Activated CD4-positive, alpha-beta T cell treated with anti-CD3 and anti-CD28 coated beads, Interleukin-2, Interleukin-4, amounts not matched to agents 100 ng/mL and 50 ng/mL, durations not matched to agents 16 hours and 8 hours (primary cell): ENCODE data around the gene CYP26C1.
A peak's percentile ranks its signal among the peaks of the same experiment; 100 is the strongest.

Experiments
- DNase-seq: peaks from one replicate; pipeline ENCODE4 v3.0.0-alpha.2; 2020; ENCODE audit warnings: low spot score

Gene CYP26C1

DNA sequence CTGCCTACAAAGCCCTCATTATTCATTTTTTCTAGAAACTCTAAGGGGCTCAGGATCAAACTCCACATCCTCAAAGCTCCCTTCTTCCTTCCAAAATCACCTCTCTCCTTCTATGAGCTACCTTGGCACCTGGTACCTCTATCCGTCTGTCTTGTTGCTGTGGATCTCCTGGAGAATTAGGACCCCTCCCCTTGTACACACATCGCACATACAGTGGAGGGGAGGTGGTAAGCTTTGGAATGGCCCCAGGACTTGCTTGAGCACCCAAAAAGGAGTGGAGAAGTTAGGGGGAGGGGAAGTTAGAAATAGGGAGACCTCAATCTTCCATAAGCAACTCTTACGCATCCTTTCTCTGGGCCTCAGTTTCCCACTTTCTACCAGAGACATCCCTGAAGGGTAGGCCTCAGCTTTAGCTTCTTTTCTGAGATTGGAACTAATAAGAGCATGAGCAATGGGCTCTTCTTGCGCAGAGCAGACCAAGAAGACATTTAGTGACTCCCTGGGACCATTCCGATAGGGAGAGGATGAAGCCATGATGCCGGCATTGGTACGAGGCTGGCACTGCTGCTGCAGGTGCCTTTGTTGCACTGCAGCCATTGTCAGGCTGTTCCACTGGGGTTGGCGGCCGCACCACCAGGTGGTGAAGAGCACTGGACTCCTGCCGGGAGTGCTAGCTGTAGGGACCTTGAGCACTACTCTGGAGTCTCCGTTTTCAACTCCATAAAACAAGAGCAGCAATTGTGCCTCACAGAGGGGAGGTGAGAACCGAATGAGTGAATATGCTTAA lies 4.5 kb downstream of the CYP26C1 start:
- DNase-seq: no peak

DNA sequence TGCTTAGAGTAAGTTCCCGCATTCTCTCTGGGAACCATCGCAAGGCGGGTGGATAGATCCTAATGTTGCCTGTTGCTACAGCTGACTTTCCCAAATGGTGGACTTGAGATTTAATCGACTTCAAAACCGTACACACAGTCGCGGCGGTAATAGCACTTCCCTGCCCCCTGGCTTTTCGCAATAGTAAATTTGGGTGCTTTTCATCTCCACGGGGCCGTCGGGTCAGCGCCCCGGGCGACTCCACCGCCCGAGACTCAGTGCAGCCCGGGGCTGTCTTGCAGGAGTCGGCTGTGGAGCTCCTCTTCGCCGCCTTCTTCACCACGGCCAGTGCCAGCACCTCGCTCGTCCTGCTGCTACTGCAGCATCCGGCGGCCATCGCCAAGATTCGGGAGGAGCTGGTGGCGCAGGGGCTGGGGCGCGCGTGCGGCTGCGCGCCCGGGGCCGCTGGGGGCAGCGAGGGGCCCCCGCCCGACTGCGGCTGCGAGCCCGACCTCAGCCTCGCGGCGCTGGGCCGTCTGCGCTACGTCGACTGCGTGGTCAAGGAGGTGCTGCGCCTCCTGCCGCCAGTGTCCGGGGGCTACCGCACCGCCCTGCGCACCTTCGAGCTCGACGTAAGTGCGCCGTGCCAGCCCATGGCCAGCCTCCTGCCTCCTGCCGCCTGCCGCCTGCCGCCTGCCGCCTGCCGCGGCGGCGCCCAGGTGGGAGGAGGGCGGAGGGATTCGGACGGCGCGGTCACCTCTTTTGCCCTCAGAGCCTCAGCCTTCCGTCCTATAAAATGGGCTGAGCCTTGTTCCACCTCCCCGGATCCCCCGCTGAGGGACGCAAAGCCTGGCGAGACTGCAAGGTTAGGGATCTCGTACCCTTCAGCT lies 5.3 kb downstream of the CYP26C1 start:
- no peak for DNase-seq

DNA sequence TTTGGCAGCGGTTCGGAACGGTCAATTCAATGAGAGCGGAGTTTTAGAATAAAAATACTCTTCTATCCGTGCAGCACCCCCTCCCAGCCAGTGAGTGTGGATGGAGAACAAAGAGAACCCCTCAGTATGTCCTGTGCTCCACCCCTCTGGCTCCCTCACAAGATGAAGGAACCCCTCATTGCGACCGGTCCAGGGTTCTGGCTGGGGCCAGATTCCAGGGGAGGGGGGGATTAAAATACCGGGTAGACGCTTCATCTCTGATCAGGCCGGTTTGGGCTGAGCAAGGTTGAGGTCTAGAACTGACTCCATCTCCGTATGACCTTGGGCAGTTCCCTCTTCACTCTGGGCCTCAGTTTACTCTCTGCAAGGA lies 5.9 kb downstream of the CYP26C1 start:
- no peak for DNase-seq

DNA sequence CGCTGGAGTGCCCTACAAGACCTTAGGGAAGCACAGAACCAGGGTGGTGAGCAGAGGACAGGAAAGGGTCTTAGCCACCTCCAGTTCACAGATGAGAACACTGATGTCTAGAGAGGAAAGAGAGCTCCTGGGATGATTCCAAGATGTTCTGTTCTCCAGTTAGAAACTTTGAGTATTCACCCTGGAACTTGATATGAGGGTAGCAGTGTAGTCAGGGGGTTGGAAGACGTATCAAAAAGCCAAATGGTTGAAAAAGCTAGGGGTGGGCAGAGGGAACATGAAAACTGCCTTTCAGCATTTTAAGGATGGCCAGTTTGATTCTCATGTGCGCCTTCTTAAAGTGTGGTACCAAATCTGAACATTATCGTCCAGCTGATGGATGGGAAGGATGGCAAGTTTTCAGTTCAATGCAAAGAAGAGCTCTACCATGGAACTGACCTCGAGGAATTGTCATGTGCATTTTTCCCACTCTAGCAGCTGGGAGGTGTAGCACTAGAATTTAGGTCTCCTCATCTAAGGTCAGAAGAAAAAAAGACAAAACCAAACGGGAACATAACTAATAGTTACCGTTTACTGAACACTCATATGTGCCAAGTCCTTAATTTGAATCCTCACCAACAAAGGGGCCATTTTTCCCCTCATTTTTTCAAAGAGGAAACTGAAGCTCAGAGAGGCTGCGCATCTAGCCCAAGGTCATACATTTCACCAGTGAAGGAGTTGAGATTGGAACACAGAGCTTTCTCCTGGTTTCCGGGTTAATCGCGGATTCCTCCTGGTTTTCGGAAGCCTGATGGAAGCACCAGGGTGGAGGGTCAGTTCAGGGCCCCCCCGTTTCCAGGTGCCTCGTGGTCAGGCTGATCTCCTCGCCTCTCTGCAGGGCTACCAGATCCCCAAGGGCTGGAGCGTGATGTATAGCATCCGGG lies 7.1 kb downstream of the CYP26C1 start:
- no peak for DNase-seq

DNA sequence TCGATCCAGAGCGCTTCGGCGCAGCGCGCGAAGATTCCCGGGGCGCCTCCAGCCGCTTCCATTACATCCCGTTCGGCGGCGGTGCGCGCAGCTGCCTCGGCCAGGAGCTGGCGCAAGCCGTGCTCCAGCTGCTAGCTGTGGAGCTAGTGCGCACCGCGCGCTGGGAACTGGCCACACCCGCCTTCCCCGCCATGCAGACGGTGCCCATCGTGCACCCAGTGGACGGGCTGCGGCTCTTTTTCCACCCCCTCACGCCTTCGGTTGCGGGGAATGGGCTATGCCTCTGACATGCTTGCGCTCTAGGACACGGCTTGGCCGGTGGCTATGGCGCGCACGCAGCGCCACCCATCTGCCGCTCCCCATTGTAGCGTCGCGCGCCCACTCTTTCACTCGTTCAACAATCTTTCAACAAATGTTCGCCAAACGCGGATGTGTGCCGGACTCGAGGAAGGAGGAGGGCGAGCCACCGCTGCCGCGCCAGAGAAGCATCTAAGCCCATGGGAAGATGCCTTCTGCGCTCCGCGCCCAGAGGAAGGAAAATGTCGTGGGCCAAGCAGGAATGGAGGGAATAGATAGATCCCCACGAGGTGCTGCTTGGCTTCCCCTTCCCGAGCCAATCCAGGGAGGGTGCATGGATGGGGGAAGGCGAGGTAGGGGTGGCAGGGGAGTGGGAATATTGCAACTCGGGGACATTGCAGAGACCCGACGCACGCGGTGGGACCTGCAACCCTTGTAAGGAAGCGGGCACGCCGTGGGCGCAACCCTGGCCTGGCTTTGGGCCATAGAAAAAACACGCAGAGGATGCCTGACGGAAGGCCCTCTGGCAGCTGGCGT lies 8.0 kb downstream of the CYP26C1 start:
- no peak for DNase-seq

DNA sequence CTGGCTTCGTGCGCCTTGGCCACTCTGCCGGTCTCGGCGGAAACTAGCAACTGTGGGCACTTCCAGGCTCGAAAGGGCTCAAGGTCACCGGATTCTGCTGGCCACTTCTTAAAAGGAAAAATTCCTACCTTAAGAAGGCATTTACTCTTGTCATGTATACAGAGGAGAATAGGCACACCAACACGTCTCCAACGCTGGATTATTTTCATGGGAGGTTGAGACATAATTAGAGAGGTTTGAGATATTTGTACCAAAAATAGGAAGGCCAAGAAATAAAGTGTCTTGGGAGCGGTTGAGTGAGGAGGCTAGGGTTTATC lies 8.6 kb downstream of the CYP26C1 start:
- DNase-seq: no peak

DNA sequence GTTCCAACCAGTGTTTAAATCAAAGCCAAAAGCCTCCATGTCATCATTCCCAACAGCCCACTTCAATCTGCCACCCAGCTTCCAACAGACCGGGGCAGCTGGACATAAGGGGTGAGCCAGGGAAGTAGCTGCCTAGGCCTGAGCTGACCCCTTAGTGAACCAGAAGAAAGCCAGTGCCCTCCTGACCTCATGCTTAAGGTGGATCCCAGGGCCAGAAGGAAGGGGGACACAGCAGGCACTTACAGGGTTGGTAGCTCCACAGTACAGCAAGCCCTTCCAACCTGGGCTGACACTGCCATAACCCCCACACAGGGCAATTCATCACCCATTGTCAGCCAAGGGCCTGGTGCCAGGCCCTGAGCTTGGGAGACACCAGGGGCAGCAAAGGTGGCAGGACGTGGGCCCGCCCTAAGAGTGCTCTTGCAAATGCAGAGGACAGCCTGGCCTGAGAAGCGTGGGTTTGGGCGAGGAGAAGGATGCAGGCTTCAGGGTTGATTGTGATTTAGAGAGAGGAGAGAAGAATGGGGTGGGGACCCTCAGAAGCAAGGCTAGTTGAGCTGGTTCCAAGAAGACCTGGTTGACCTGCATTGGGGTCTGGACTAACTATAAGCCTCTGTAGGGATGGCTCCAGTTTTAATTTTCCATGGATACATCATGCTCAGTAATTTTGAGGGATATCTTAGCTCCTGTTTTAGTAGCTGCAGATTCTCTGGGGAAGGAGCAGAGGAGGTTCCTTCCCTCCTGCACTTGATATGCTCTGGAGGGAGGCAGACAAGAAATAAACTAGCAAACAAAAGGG lies 10.0 kb downstream of the CYP26C1 start:
- DNase-seq: no peak

DNA sequence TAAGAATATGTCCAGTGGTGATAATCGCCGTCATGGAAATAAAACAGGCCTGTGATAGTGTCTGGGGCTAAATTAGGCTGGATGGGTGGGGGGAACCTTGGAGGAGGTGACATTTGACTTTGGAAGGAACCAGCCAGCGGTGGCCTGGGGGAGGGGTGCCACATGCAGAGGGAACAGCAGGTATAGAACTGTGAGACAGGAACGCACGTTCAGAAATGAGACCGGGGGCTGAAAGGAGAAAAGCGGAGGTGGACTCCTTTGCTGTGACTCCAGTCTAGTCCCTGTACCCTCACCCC lies 10.5 kb downstream of the CYP26C1 start:
- no peak for DNase-seq

DNA sequence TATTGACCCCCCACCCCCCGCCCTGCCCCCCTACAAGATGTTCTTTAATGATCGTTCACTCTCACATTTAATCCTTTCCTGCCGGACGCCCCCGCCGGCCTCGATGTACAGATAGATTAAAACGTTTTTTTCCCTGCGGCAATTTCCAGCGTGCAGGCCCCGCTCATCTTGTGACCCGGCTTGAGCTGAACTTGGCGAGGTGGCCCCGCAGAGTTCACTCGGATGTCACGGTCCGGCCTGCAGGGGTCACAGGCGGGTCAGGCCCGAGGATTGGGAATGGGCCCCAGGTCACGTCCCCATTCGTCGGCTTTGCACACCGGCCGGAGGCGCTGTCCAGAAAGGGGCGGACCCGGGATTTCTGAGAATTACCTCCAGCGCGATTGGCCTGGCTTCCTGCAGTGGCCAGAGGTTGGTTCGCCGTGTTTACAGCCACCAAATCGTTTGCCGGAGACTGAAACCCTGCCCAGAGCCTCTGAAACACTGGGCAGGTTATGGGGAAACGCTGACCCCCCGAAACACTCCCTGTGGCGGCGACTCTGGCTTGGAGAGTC lies 11.2 kb downstream of the CYP26C1 start:
- no peak for DNase-seq

DNA sequence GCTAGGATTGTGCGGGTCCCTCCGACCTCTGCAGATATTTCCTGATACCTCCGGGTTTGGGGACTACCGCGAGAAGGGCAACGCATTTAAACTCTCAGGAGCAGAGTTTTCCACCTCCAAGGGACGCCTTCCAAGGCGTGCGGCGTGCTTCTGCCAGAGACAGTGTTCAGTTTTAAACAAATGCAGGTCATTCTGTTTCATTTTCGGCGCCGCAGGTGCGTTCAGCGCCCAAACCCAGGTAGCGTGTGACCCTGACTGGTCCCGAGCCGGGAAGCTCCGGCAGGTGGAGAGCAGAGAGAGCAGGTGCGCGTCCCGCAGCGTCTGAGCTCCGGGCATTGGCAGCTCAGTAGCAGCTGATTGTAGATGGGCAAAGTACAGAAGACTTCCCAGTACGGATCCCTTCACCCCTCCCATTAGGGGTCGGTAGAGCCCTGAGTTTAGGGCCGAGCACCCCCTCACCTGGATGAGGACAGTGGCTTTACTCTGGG lies 11.7 kb downstream of the CYP26C1 start:
- DNase-seq: no peak

DNA sequence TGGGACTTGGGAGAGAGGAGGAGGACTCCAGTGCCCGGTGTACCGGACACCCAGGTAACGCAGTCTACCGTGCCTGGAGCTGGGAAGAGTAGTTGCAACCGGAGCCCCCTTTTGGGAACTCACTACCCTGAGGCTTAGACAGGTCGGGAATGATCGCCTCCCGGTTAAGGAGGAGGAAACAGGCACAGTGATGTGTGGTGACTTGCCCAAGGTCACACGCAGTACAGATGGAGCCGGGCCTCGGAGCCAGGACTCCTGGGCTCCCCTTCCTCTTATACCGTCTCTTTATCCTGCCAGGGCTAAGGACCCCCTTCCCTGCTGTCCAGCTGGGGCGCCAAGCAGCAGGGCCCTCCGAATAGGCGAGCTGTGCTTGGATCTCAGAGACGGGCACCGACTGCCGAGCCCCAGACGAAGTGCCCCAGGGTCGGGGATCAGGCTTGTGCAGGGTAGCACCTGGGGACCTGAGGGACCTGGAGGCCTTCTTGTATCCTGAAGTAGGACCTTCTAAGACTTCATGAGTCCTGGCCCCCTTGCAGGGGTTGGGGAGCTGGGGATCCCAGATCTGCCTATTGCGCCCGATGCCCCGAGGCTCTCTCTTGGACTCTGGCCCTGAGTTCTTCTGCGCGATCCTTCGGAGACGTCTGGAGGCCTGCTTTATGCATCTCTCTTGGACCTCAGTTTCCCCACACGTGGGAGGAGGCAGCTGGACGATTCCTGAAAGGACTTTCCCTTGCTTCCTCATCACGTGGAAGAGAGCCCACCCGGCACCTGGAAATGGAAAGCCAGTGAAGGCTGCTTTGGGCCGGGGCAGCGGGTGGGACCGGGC lies 12.3 kb downstream of the CYP26C1 start:
- DNase-seq: no peak

DNA sequence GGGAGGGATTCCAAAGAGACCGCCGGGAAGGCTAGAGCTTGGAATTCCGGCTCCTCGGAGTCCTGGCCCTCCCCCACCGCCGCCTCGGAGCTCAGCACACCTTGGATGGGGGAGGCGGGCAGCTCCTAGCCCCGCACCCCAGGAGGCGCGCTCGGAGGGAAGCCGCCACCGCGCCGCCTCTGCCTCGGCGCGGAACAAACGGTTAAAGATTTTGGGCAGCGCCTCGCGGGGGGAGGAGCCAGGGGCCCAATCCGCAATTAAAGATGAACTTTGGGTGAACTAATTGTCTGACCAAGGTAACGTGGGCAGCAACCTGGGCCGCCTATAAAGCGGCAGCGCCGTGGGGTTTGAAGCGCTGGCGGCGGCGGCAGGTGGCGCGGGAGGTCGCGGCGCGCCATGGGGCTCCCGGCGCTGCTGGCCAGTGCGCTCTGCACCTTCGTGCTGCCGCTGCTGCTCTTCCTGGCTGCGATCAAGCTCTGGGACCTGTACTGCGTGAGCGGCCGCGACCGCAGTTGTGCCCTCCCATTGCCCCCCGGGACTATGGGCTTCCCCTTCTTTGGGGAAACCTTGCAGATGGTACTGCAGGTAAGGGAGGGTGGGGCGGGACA lies 13.0 kb downstream of the CYP26C1 start, which contains the start of gene CYP26A1:
Gene CYP26A1, plus strand, starts transcription at position 355 of the 608 bp plus-strand sequence. Its CDS starts 42 bp downstream, at position 397.
- DNase-seq: no peak

DNA sequence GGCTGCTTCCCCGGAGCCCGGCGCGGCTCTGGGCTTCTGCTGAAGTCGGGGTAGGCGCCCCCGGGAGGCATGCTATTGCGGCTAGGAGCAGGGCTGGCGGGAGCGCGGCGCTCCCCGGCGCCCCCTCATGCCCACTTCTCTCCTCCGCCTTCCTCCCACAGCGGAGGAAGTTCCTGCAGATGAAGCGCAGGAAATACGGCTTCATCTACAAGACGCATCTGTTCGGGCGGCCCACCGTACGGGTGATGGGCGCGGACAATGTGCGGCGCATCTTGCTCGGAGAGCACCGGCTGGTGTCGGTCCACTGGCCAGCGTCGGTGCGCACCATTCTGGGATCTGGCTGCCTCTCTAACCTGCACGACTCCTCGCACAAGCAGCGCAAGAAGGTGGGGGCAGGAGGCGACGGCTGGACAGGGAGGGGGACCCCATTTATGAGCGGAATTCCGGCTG lies 13.6 kb downstream of the CYP26C1 start:
- no peak for DNase-seq

DNA sequence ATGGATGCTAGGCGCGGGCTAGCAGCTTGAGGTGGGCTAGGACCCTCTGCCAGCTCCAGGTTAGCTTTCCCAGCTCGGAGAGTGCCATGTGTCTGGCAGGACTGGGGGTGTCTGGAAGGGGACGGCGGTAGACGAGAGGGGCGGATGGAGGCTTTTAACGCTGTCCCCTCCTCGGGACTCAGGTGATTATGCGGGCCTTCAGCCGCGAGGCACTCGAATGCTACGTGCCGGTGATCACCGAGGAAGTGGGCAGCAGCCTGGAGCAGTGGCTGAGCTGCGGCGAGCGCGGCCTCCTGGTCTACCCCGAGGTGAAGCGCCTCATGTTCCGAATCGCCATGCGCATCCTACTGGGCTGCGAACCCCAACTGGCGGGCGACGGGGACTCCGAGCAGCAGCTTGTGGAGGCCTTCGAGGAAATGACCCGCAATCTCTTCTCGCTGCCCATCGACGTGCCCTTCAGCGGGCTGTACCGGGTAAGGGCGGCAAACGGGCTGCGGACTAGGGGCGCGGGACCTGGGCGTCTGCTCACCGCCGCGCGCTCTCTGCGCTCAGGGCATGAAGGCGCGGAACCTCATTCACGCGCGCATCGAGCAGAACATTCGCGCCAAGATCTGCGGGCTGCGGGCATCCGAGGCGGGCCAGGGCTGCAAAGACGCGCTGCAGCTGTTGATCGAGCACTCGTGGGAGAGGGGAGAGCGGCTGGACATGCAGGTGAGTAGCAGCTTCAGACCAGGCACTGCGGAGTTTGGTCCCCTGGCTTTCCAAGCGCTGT lies 14.2 kb downstream of the CYP26C1 start:
- no peak for DNase-seq

DNA sequence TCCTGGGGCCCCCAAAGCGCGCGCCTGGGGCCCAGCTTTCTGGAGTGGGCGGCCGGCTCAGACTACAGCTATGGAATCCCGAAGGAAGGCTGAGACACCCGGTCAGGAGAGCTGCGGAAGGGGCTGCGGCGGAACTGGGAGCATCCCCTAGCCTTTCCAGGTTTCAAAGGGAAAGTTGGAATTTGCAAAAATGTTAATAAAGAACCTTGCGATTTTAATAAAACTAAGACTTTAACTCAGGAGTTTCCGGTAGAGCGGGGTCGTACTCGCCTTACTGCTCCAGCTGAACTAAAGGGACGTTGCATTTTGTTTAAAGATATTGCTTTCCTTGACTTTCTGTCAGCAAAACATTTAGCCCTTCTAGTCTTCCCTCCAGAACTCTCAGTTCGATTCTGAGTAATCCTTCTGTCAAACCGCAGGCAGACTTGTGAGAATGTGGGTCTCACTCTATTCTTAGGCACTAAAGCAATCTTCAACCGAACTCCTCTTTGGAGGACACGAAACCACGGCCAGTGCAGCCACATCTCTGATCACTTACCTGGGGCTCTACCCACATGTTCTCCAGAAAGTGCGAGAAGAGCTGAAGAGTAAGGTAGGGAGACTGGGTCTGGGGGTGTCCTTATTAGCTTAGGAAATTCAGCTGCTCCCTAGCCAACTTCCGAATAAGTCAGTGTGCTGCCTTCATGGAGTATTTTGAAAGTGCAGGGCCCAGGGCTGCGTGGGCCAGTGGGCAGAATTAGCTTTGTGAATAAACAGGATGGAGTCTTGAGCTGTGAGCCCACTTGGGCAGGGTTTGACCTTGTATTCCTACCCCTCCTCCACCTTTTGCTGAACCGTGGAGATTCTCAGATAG lies 15.0 kb downstream of the CYP26C1 start:
- DNase-seq: peak; percentile 57

DNA sequence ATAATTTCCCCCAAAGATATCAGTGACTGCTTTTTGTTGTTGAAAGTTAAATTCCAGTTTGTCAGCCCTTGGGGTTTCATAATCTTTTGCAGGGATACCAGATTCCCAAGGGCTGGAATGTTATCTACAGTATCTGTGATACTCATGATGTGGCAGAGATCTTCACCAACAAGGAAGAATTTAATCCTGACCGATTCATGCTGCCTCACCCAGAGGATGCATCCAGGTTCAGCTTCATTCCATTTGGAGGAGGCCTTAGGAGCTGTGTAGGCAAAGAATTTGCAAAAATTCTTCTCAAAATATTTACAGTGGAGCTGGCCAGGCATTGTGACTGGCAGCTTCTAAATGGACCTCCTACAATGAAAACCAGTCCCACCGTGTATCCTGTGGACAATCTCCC lies 16.3 kb downstream of the CYP26C1 start:
- no peak for DNase-seq

DNA sequence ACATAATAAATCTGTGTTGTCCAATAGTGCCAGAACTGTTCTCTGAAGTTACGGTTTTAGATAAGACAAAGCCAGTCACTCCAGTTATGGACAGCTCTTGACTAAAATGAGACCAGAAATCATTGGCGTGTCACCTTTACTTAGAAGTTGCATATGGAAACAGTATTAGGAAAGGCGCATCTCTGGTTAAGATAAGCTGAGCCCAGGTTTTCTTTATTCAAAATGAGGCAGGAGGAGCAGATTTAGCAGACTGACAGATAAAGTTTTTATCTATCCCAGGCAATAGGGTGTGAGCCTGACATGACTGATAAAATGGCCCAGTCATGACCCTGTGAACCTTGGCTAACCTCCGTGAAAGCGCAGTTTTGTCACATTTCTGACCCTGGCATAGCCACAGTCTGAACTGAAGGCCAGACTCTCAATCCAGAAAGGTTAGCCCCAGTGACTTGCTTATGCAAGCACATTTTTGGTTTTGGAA lies 17.3 kb downstream of the CYP26C1 start:
- DNase-seq: no peak
